Hepatocyte (in vitro differentiated cells): ENCODE measurements around the gene SPOCK2. TPM values are rescaled to one million over a fixed set of nuclear protein-coding genes. Genes with fewer than 3 reads are reported as not detected.
A peak's percentile ranks its signal among the peaks of the same experiment; 100 is the strongest.

Experiments used
- DNase-seq: peaks from one replicate; pipeline ENCODE4 v3.0.0-alpha.2; 2016; ENCODE audit warnings: low spot score
- H2AFZ ChIP-seq: fragments of 200-600 bp; sonication (generic); 2 replicates; pipeline ENCODE4 v1.6.0; 2016; ENCODE audit warnings: antibody characterized with exemption, mild to moderate bottlenecking
- H3K27ac ChIP-seq: fragments of 200-600 bp; sonication (generic); 2 replicates; pipeline ENCODE4 v1.5.1; 2016; ENCODE audit warnings: mild to moderate bottlenecking
- H3K27me3 ChIP-seq: fragments of 200-600 bp; sonication (generic); 2 replicates; pipeline ENCODE4 v1.6.1; 2016
- H3K36me3 ChIP-seq: fragments of 200-600 bp; sonication (generic); replicated peaks from 2 replicates; pipeline ENCODE4 v1.5.1; 2016; ENCODE audit warnings: low read depth; ENCODE audit not compliant: insufficient read depth
- H3K4me1 ChIP-seq: fragments of 200-600 bp; sonication (generic); 2 replicates; pipeline ENCODE4 v1.5.1; 2016; ENCODE audit warnings: mild to moderate bottlenecking, moderate library complexity; ENCODE audit not compliant: insufficient read depth
- H3K4me2 ChIP-seq: fragments of 200-600 bp; sonication (generic); 2 replicates; pipeline ENCODE4 v1.6.0; 2016
- H3K4me3 ChIP-seq: fragments of 200-600 bp; sonication (generic); 2 replicates; pipeline ENCODE4 v1.5.1; 2016; ENCODE audit warnings: mild to moderate bottlenecking
- H3K79me2 ChIP-seq: fragments of 200-600 bp; sonication (generic); 2 replicates; pipeline ENCODE4 v1.6.0; 2017; ENCODE audit warnings: mild to moderate bottlenecking
- H3K9me2 ChIP-seq: fragments of 200-600 bp; sonication (generic); replicated peaks from 2 replicates; pipeline ENCODE4 v1.6.0; 2017; ENCODE audit warnings: mild to moderate bottlenecking; ENCODE audit not compliant: insufficient read depth
- H3K9me3 ChIP-seq: fragments of 200-600 bp; sonication (generic); 2 replicates; pipeline ENCODE4 v1.5.1; 2016; ENCODE audit warnings: low read depth, mild to moderate bottlenecking
- H4K20me1 ChIP-seq: fragments of 200-600 bp; sonication (generic); 2 replicates; pipeline ENCODE4 v1.6.0; 2016; ENCODE audit warnings: mild to moderate bottlenecking; ENCODE audit not compliant: insufficient read depth, poor library complexity, severe bottlenecking
- EZH2 ChIP-seq: fragments of 200-600 bp; sonication (generic); IDR thresholded peaks from 2 replicates; pipeline ENCODE4 v1.6.1; 2016; ENCODE audit warnings: antibody characterized with exemption, mild to moderate bottlenecking, borderline replicate concordance
- EZH2phosphoT487 ChIP-seq: fragments of 200-600 bp; sonication (generic); IDR thresholded peaks from one replicate; pipeline ENCODE4 v1.6.1; 2018; ENCODE audit warnings: antibody characterized with exemption, mild to moderate bottlenecking, low read depth, moderate library complexity; ENCODE audit not compliant: unreplicated experiment, severe bottlenecking
- WGBS: methylation state at CpG from one replicate; pipeline ENCODE4 v1.1.6; 2016; ENCODE audit warnings: low lambda C conversion rate; ENCODE audit errors: missing lambda C conversion rate; 5-methylcytosine and 5-hydroxymethylcytosine counted together
- polyA plus RNA-seq: library from polyadenylated mRNA; unstranded; fragments of >200 nt; fragmentation: Nextera tagmentation; extraction: Ambion mirVana; gene quantifications from 2 replicates; pipeline ENCODE4 v1.2.1, GENCODE V29; 2016
- total RNA-seq: library from RNA; depleted of rRNA; stranded (reverse); fragments of >200 nt; gene quantifications from 2 replicates; pipeline ENCODE4 v1.2.3, GENCODE V29; 2014
- TF ChIP-seq, protein P1 (sequence below): fragments of 200-600 bp; sonication (generic); IDR thresholded peaks from 2 replicates; pipeline ENCODE4 v1.5.1; 2016; ENCODE audit warnings: antibody characterized with exemption, mild to moderate bottlenecking; ENCODE audit not compliant: poor library complexity

SPOCK2 gene
- total and polyA plus RNA-seq, 2 experiments from 2014 or later: 3.0 to 3.1 TPM

GRCh38 chr10:72066318-72067284, 21.8 kb downstream of the SPOCK2 start:
- Histone ChIP-seq H3K4me3 (no peak overlapping the region), H2AFZ (no peak overlapping the region), H4K20me1 (no peaks in the 10 kb centered on the region), H3K36me3 (no peaks in the 10 kb centered on the region), H3K4me2 (no peak overlapping the region), H3K4me1 (no peaks in the 10 kb centered on the region), H3K9me2 (no peaks in the 10 kb centered on the region), H3K79me2 (no peaks in the 10 kb centered on the region), H3K27me3 (no peaks in the 10 kb centered on the region), H3K27ac (no peak overlapping the region), H3K9me3 (no peaks in the 10 kb centered on the region)
- TF ChIP-seq EZH2phosphoT487 (no peak), EZH2 (no peak)
- TF ChIP-seq, protein P1, sequence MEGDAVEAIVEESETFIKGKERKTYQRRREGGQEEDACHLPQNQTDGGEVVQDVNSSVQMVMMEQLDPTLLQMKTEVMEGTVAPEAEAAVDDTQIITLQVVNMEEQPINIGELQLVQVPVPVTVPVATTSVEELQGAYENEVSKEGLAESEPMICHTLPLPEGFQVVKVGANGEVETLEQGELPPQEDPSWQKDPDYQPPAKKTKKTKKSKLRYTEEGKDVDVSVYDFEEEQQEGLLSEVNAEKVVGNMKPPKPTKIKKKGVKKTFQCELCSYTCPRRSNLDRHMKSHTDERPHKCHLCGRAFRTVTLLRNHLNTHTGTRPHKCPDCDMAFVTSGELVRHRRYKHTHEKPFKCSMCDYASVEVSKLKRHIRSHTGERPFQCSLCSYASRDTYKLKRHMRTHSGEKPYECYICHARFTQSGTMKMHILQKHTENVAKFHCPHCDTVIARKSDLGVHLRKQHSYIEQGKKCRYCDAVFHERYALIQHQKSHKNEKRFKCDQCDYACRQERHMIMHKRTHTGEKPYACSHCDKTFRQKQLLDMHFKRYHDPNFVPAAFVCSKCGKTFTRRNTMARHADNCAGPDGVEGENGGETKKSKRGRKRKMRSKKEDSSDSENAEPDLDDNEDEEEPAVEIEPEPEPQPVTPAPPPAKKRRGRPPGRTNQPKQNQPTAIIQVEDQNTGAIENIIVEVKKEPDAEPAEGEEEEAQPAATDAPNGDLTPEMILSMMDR: no peak
- no peak for DNase-seq
- 89% methylated on average over 18 of the region's 18 CpGs for WGBS

- no peaks in the 10 kb centered on the region for H3K9me3 ChIP-seq
- H3K79me2 ChIP-seq: no peaks in the 10 kb centered on the region
- H2AFZ ChIP-seq: no peak overlapping the region
- H4K20me1 ChIP-seq: no peaks in the 10 kb centered on the region
- no peak overlapping the region for H3K4me2 ChIP-seq
- no peaks in the 10 kb centered on the region for H3K9me2 ChIP-seq
- no peak overlapping the region for H3K4me3 ChIP-seq
- H3K27me3 ChIP-seq: no peaks in the 10 kb centered on the region
- H3K36me3 ChIP-seq: no peaks in the 10 kb centered on the region
- TF ChIP-seq, protein P1: no peak
- TF ChIP-seq EZH2phosphoT487 (no peak), EZH2 (no peak)
- WGBS: 90% methylated on average over 13 of the region's 13 CpGs
- no peaks in the 10 kb centered on the region for H3K4me1 ChIP-seq
- no peak overlapping the region for H3K27ac ChIP-seq
- DNase-seq: no peak
Observed at GRCh38 chr10:72065439-72066025, 22.8 kb downstream of the SPOCK2 start.

- peak; percentile 64 for DNase-seq
- Histone ChIP-seq H3K36me3 (no peaks in the 10 kb centered on the region), H3K4me3 (no peak overlapping the region), H3K9me2 (no peaks in the 10 kb centered on the region), H3K27me3 (no peaks in the 10 kb centered on the region), H3K4me2 (no peak overlapping the region), H3K79me2 (no peaks in the 10 kb centered on the region), H3K27ac (peak overlapping the region; percentile 56), H4K20me1 (no peaks in the 10 kb centered on the region), H3K9me3 (no peaks in the 10 kb centered on the region), H3K4me1 (no peaks in the 10 kb centered on the region), H2AFZ (no peak overlapping the region)
- TF ChIP-seq EZH2phosphoT487 (no peak), EZH2 (no peak)
- TF ChIP-seq, protein P1: no peak
- WGBS: 74% methylated on average over 9 of the region's 9 CpGs
Observed at GRCh38 chr10:72063703-72064391, 24.5 kb downstream of the SPOCK2 start.
